HepG2 (cell line): Measurements from ENCODE around the gene SP7. TPM values are rescaled to one million over a fixed set of nuclear protein-coding genes. Genes with fewer than 3 reads are reported as not detected.

ENCODE experiments used
- ATAC-seq: fragments of 200-7000 bp; cut with Tn5 transposase; 3 replicates; pipeline ENCODE4 v1.9.1; 2020; ENCODE audit warnings: mild to moderate bottlenecking, moderate library complexity
- BruUV-seq: library from RNA; stranded (reverse); fragments of 400-500 nt; replicated peaks from 2 replicates; lab custom pipeline; 2021; lab: Mats Ljungman, UMichigan
- CTCF ChIA-PET: fragments of 300-600 bp; formaldehyde crosslinking; extraction: SDS; loops from one replicate; lab custom pipeline; 2021; ENCODE audit warnings: low total read pairs, inconsistent platforms, low intra/inter-chr PET ratio; lab: Yijun Ruan, JAX
- POLR2A ChIA-PET: fragments of 350-600 bp; sonication (Branson Sonifier 250); formaldehyde crosslinking; loops from one replicate; lab custom pipeline; 2020; ENCODE audit warnings: antibody characterized with exemption, inconsistent platforms; lab: Yijun Ruan, JAX
- DNase-seq: peaks from one replicate; pipeline ENCODE4 v3.0.0-alpha.2; 2015; ENCODE audit warnings: low spot score
- FAIRE-seq: peaks from 3 replicates; lab custom pipeline; 2011; peaks lifted over from hg19 to GRCh38; lab: Jason Lieb, UNC
- H2AFZ ChIP-seq: one replicate; pipeline ENCODE4 v1.6.1; 2011; ENCODE audit warnings: low read length, inconsistent platforms
- H3K27ac ChIP-seq: fragments of 300-600 bp; 3 replicates; pipeline ENCODE4 v1.8.0; 2011; ENCODE audit warnings: mixed run types, mild to moderate bottlenecking, mixed read lengths, low read length, inconsistent platforms; ENCODE audit not compliant: insufficient read depth; ENCODE audit errors: extremely low read length
- H3K27me3 ChIP-seq, 2 experiments: fragments of 200-600 bp in 1 of 2; 2 replicates in 1 of 2; 3 replicates in 1 of 2; pipeline versions ENCODE4 v1.6.0 to v1.8.0; 2011; ENCODE audit warnings: low read length in 2 of 2, mild to moderate bottlenecking in 2 of 2, moderate library complexity in 2 of 2, inconsistent platforms in 1 of 2; ENCODE audit not compliant: insufficient read depth in 2 of 2, control insufficient read depth in 1 of 2
- H3K36me3 ChIP-seq, 2 experiments: fragments of 200-600 bp in 1 of 2; replicated peaks in 1 of 2; 2 replicates in 1 of 2; 3 replicates in 1 of 2; pipeline versions ENCODE4 v1.5.1 to v1.8.0; 2011; ENCODE audit warnings: low read length in 2 of 2, inconsistent platforms in 1 of 2; ENCODE audit not compliant: insufficient read depth in 2 of 2, control insufficient read depth in 1 of 2
- H3K4me1 ChIP-seq: 2 replicates; pipeline ENCODE4 v1.5.1; 2012; ENCODE audit warnings: low read length, inconsistent platforms; ENCODE audit not compliant: insufficient read depth
- H3K4me2 ChIP-seq: 2 replicates; pipeline ENCODE4 v1.6.0; 2011; ENCODE audit warnings: low read depth, low read length, inconsistent platforms
- H3K4me3 ChIP-seq, 3 experiments: fragments of 200-600 bp in 1 of 3; sonication (generic), shearing (Covaris generic) in 1 of 3; replicated peaks in 1 of 3; 2 replicates each; pipeline ENCODE4 v1.5.1; 2011 to 2016; ENCODE audit warnings: low read length in 3 of 3, inconsistent platforms in 2 of 3, low read depth in 2 of 3, mild to moderate bottlenecking in 2 of 3, control low read depth in 1 of 3, mixed read lengths in 1 of 3; ENCODE audit not compliant: insufficient read depth in 1 of 3
- H3K79me2 ChIP-seq: one replicate; pipeline ENCODE4 v1.6.1; 2011; ENCODE audit warnings: low read length, inconsistent platforms; ENCODE audit not compliant: insufficient read depth
- H3K9ac ChIP-seq: 2 replicates; pipeline ENCODE4 v1.6.0; 2011; ENCODE audit warnings: mild to moderate bottlenecking, low read depth, low read length, inconsistent platforms; ENCODE audit not compliant: insufficient read depth
- H3K9me3 ChIP-seq: 2 replicates; pipeline ENCODE4 v1.5.1; 2012; ENCODE audit warnings: mild to moderate bottlenecking, low read length
- H4K20me1 ChIP-seq: 2 replicates; pipeline ENCODE4 v1.6.0; 2011; ENCODE audit warnings: inconsistent platforms, mild to moderate bottlenecking, low read length, moderate library complexity; ENCODE audit not compliant: insufficient read depth
- RBAK ChIP-seq: sonication (generic); formaldehyde crosslinking; IDR thresholded peaks from 2 replicates; pipeline ENCODE4 v1.5.1; 2020; ENCODE audit warnings: mild to moderate bottlenecking, missing genetic modification reagents
- SNRNP70 ChIP-seq: fragments of 200-400 bp; formaldehyde crosslinking; IDR thresholded peaks from 2 replicates; pipeline ENCODE4 v1.6.1; 2017; ENCODE audit warnings: mild to moderate bottlenecking, low read depth, low read length, moderate library complexity
- ZBTB43 ChIP-seq: sonication (generic); formaldehyde crosslinking; conservative IDR thresholded peaks from 2 replicates; pipeline ENCODE4 v1.4.0; 2020; ENCODE audit warnings: missing genetic modification reagents
- ZMAT5 ChIP-seq: sonication (generic); formaldehyde crosslinking; IDR thresholded peaks from 2 replicates; pipeline ENCODE4 v1.5.0; 2020; ENCODE audit warnings: mild to moderate bottlenecking, low read depth, missing genetic modification reagents, borderline replicate concordance
- ZNF619 ChIP-seq: sonication (generic); formaldehyde crosslinking; IDR thresholded peaks from 2 replicates; pipeline ENCODE4 v1.4.0; 2020; ENCODE audit warnings: mild to moderate bottlenecking, missing genetic modification reagents
- ZNF710 ChIP-seq: sonication (generic); formaldehyde crosslinking; IDR thresholded peaks from 2 replicates; pipeline ENCODE4 v1.5.0; 2020; ENCODE audit warnings: mild to moderate bottlenecking, missing genetic modification reagents, borderline replicate concordance
- ZNF879 ChIP-seq: sonication (generic); formaldehyde crosslinking; IDR thresholded peaks from 2 replicates; pipeline ENCODE4 v1.8.1; 2023; ENCODE audit warnings: missing genetic modification reagents
- WGBS: methylation state at CpG from one replicate; pipeline ENCODE4 v1.1.6; 2017; ENCODE audit warnings: low lambda C conversion rate; 5-methylcytosine and 5-hydroxymethylcytosine counted together
- in situ Hi-C: cut with HindIII; loops from 2 replicates; pipeline ENCODE4 v1.10.0; 2017; ENCODE audit warnings: low pct_unique_long_range_greater_than_20kb; ENCODE audit not compliant: extremely low pct_ligation_motif_present
- intact Hi-C: fragments of 100-400 bp; cut with micrococcal nuclease; formaldehyde crosslinking; loops from one replicate; pipeline ENCODE4 v1.10.0; 2022; ENCODE audit not compliant: unreplicated experiment
- polyA plus RNA-seq, 8 experiments: library from polyadenylated mRNA; depleted of rRNA in 3 of 8; stranded (reverse) in 7 of 8; unstranded in 1 of 8; fragments of >200 nt; fragmentation: Illumina TruSeq in 4 of 8; extraction: Trizol in 4 of 8; gene quantifications; 2 replicates each; pipeline versions ENCODE4 v1.2.1 to v1.2.3, GENCODE V29; 2011 to 2016; ENCODE audit warnings: low read depth in 4 of 8, missing spikeins in 1 of 8, mixed read lengths in 1 of 8; ENCODE audit not compliant: insufficient read depth in 1 of 8
- total RNA-seq, 5 experiments: library from RNA; depleted of rRNA; stranded (reverse); fragments of >200 nt; fragmentation: Illumina TruSeq; extraction: Trizol; gene quantifications; 2 replicates each; pipeline ENCODE4 v1.2.3, GENCODE V29; 2016; ENCODE audit warnings: low read depth in 1 of 5

Gene SP7
- total and polyA plus RNA-seq, 2 of the 13 experiments (the other 11 are each of a cell fraction or from before 2014, with no cell fraction given): not detected

GRCh38 chr12:53355121-53355520 lies 19.0 kb upstream of the SP7 start:
- Histone ChIP-seq H3K79me2 (no peaks in the 10 kb centered on the region), H2AFZ (no peak overlapping the region), H4K20me1 (no peaks in the 10 kb centered on the region), H3K9me3 (no peaks in the 10 kb centered on the region), H3K9ac (no peak overlapping the region), H3K36me3 (no peaks in the 10 kb centered on the region), H3K27ac (no peak overlapping the region), H3K4me1 (peaks cover 22% of the 10 kb centered on the region), H3K27me3 (no peaks in the 10 kb centered on the region), H3K4me3 (no peak overlapping the region), H3K4me2 (peak overlapping the region; percentile 20; the same call in 1 of the 2 replicates)
- no TSS peak for BruUV-seq
- 36% methylated on average over 3 of the region's 3 CpGs for WGBS
- in situ Hi-C loops: no loop called here
- CTCF ChIA-PET: no interaction called here
- no peak for TF ChIP-seq RBAK
- TF ChIP-seq ZNF710 (CRISPR knock-in tag): peak; percentile 66; the same call in 1 of the 2 replicates
- FAIRE-seq (no peak), DNase-seq (no peak), ATAC-seq (peak; percentile 74)
- intact Hi-C loops: no loop called here
- POLR2A ChIA-PET: no interaction called here

- in situ Hi-C loops (no loop called here), intact Hi-C loops (loop anchor here (2.0 kb wide), 1 partner anchor 156 kb away; no protein-coding TSS in a partner anchor)
- H3K4me2 ChIP-seq: no peak overlapping the region
- no peaks in the 10 kb centered on the region for H3K27me3 ChIP-seq
- no peaks in the 10 kb centered on the region for H3K9me3 ChIP-seq
- CTCF ChIA-PET: interaction anchor here (1.1 to 1.8 kb wide), 8 partner anchors 27 to 155 kb away, joined by 3 to 48 read pairs (median 4); partner anchors contain the start of genes AAAS and SP1
- no peaks in the 10 kb centered on the region for H4K20me1 ChIP-seq
- WGBS: 51% methylated on average over 5 of the region's 5 CpGs
- no peak for DNase-seq
- no peak for TF ChIP-seq ZMAT5
- TF ChIP-seq ZBTB43 (CRISPR knock-in tag): no peak
- no peak for TF ChIP-seq ZNF619 (CRISPR knock-in tag)
- no peak for TF ChIP-seq ZNF879 (CRISPR knock-in tag)
- TF ChIP-seq SNRNP70: no peak
- POLR2A ChIA-PET: interaction anchor here (1.3 to 1.7 kb wide), 2 partner anchors 28 to 88 kb away, joined by 5 to 6 read pairs; partner anchors contain the start of gene PRR13
- no peak overlapping the region for H3K9ac ChIP-seq
- peak overlapping the region; percentile 1 for H2AFZ ChIP-seq
- H3K4me3 ChIP-seq: no peak overlapping the region
- ATAC-seq: peak; percentile 19; the same call in 2 of the 3 replicates
- peaks cover 22% of the 10 kb centered on the region for H3K4me1 ChIP-seq
- no TSS peak for BruUV-seq
- no peak overlapping the region for H3K27ac ChIP-seq
- H3K36me3 ChIP-seq: no peaks in the 10 kb centered on the region
- H3K79me2 ChIP-seq: no peaks in the 10 kb centered on the region
- no peak for FAIRE-seq
These were observed 17.1 kb upstream of the SP7 start for GRCh38 chr12:53353257-53353655.
